Dedifferentiated amniotic fluid mesenchymal stem cell (primary cell): ENCODE measurements around the gene SUN2.

Experiments used
- DNase-seq: peaks from one replicate; pipeline ENCODE4 v3.0.0-alpha.2; 2016; ENCODE audit errors: extremely low spot score

SUN2 gene

GRCh38 chr22:38735126-38735464 lies 20.7 kb downstream of the SUN2 start:
- DNase-seq: no peak

GRCh38 chr22:38734421-38735100 lies 21.2 kb downstream of the SUN2 start:
- no peak for DNase-seq

DNA sequence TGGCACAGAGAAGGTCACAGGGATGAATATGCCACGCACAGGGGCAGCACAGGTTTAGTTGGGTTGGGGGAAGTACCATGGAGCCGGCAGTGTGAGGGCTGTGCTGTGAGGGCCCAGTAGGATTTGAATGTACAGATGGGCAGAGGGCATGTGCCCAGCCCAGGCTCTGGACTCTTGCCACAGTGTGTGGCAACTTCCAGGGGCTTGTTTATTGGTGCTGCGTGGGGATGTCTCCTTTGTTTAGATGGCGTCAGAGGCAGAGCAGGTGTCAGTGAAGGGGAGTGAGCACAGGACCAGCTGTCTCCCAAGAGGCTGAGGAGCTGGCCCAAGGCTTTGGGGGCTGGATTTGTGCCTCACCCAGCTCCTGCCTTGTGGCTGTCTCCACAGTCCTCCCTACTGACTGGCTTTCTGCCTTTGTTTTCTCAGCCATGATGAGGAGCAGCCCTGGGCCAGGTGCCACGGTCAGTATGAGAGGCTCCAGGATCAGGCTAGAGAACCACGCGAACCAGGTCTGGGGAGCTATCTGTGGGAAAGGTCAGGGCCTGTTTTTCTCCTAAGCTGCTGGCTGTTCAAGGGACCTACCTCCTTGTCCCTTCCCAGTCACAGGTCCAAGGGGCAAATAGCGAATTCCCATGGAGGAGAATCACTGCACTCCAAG lies 21.9 kb downstream of the SUN2 start:
- no peak for DNase-seq

DNA sequence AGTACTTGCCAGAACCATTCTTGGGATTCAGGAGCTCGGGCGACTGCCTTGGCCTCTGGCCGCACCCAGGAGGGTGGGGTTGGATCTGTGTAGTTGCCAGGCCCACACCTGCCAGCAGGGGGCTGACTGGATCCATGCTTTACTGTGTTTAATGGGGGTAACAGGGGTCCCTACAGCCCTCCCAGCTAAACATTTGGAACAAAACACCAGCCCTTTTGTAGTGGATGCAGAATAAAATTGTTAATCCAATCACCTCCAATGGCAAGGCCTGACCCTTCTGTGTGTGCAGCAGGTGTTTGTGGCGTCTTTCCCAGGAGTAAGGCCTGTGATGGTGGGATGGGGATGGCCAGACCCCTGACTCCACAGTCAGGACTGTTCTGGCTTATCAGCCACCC lies 22.5 kb downstream of the SUN2 start:
- DNase-seq: no peak

GRCh38 chr22:38732251-38732815 lies 23.5 kb downstream of the SUN2 start:
- no peak for DNase-seq

DNA sequence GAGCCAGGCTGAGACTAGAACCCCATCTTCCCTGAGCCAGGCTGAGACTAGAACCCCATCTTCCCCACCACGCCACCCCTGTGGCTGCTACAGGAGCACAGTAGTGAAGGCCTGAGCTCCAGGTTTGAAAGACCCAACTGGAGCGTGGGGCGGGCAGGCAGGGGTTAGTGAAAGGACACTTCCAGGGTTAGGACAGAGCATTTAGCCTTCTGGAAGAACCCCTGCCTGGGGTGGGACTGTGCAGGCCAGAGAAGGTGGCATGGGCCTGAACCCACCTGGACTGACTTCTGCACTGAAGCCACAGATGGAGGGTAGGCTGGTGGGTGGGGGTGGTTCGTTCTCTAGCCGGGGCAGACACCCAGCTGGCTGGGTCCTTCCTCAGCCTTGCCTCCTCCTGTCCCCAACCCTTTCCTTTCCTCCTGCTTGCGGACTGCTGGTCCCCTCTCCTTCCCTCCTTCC lies 24.1 kb downstream of the SUN2 start:
- no peak for DNase-seq

DNA sequence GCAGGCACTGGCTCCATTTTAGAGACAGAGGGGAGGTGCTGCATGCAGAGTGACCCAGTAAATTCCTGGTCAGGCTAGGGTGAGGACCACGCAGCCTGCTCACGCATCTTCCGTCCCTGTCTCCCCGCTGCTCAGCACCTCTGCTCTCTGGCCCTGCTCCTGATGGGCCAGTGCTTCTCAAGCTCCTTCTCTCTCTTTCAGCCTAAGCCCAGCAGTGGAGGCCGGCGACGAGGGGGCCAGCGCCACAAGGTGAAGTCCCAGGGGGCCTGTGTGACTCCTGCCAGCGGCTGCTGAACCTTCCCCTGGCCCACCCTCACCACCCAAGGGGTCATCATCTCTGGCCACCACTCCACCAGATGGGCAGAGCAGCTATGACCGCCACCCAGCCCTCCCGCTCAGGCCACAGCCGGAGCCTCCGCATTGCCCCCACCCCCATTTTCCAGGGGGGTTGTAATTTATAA lies 25.4 kb downstream of the SUN2 start:
- DNase-seq: no peak

DNA sequence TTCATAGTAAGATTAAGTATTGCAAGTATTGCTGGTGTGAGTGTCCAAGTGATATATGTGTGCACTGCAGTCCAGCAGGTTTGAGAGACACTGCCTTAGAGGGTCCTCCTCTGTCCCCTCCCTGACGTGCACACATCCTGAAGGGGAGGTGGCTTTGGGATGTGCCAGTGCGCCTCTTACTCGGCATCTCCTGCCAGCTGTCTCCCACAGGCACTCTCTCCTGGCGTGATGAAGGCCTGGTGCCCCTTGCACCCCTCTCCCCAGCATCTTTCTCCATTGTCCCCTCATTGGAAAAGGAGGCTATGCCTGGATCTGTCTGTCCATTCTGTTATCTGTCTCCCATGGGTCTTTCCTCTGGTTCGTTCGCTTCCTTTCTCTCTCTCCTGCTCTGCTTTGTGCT lies 25.9 kb downstream of the SUN2 start:
- no peak for DNase-seq

DNA sequence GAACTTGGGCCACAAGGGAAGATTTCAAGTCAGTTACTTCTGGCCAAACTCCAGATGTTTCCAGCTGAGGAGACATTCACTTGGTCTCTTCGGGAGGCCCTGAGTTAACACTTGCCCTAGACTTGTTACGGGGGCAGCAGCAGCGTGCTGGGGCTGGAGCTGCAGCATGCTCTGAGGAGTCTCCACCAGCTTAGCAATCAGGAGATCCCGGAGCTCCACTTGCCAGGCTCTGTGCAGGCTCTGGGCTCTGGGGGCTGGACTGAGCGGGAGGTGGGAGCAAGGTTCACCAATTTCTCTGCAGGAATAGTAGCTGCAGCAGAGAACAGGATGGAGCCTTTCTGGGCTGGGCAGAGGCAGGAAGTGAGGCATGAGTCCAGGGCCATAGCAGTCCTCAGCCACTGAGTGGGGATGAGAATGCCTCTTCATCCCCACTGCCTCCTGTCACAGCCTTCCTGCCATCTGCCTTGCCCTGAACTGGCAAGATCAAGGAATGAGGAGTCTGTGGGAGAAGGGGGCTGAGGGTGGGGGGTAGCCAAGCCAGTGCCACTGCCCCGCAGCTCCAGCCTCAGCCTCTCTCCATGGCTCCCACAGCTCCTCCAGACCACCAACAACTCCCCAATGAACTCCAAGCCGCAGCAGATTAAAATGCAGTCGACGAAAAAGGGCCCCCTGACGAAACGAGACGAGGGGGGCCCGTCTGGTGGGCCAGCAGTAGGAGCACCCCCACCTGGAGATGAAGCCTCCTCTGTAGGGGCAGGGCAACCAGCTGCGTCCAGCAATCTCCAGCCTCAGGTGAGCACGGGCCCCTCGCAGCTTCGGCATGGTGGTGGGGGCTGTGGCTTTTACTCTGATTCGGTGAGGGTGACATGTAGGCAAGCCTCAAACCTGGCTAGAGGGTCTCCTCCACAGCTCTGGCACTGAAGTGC lies 26.7 kb downstream of the SUN2 start:
- DNase-seq: no peak

- DNase-seq: no peak
These were observed 28.0 kb downstream of the SUN2 start for GRCh38 chr22:38727530-38728451.

DNA sequence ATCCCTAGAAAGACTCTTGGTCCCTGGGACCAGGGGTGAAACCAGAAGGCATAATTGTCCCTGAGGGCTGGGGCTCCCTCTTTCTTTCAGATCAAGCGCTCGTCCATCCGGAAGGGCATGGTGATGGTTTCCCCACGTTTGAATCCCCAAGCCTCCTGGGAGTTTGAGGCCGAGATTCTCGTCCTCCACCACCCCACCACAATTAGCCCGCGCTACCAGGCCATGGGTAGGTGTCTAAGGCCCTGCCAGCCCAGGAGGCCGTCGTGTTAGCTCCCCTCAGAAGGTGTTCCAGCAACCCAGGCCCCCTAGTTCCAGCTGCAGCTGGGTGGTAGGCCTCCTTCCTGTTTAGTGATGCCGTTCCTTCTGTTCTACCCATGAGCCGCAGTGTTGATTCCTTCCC lies 28.7 kb downstream of the SUN2 start:
- no peak for DNase-seq

- DNase-seq: no peak
These were observed 29.7 kb downstream of the SUN2 start for GRCh38 chr22:38725900-38726655.

DNA sequence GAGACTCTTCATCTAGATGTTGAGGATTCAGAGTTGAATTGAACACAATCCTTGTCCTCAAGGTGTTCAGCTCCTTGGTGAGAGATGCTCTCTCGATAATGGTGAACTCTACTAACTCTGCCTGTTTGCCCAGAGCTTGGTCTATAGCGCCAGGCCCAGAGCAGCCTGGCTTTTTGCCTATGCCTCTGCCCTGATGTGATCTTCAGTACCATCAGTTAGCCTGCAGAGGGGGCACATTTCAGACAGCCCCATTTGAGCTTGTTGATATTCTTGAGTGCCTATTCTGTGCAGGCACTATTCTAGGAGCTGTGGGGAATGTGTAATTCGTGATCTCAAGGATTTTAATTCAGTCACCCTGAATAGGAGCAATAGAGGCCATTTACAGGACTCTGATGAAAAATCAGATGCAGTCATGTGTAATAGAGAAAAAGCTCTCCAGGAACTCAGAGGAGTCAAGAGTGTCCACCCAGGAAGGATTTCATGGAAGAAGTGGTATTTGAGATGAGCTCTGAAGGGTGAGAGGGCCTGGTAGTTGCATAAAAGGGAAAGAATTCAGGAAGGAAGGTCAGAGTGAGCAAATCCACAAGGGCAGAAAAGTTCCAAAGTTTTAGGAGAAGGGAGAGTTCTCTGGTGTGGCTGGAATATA lies 30.7 kb downstream of the SUN2 start:
- no peak for DNase-seq

GRCh38 chr22:38724176-38724575 lies 31.6 kb downstream of the SUN2 start:
- DNase-seq: no peak

DNA sequence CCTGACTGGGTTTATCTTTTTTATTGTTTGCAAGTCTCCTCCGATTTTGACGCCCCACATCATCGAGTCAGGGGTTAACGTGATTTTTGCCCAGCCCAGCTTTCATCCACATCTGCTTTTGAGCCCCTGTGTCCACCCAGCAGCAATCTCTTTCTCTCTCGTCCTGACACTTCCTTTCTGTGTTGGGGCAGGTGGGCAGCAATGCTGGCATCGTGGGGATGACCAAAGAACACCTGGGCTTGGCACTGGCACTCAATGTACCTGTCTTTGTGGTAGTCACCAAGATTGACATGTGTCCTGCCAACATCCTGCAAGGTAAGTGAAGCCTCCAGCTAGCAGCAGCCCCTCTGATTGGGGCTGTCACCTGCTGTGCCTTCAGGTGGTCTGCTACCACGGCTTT lies 34.2 kb downstream of the SUN2 start:
- DNase-seq: no peak

DNA sequence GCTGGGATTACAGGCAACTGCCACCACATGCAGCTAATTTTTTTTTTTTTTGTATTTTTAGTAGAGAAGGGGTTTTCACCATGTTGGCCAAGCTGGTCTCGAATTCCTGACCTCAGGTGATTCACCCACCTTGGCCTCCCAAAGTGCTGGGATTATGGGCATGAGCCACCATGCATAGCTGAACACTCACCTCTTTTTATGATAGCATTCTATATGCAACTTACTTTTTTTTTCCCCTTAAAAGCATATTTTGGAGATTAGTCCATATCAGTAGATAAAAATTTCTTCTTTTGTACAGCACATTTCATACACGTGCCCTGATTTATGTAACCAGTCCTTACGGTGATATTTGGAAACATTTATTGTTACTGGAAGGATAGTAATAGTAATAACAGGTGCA lies 35.4 kb downstream of the SUN2 start:
- no peak for DNase-seq

- DNase-seq: no peak
These were observed 36.6 kb downstream of the SUN2 start for GRCh38 chr22:38719196-38719595.

GRCh38 chr22:38718414-38718813 lies 37.4 kb downstream of the SUN2 start:
- peak; percentile 87 for DNase-seq

GRCh38 chr22:38717244-38717643 lies 38.6 kb downstream of the SUN2 start:
- no peak for DNase-seq

- no peak for DNase-seq
These were observed 39.0 kb downstream of the SUN2 start for GRCh38 chr22:38716826-38717225.
